Measurements from ENCODE around the gene ARHGDIA. TPM values are rescaled to one million over a fixed set of nuclear protein-coding genes. Genes with fewer than 3 reads are reported as not detected.
A peak's percentile ranks its signal among the peaks of the same experiment; 100 is the strongest.

ARHGDIA gene
- total and polyA plus RNA-seq, 8 donors, result 99.5 to 225 (median 160) TPM

GRCh38 chr17:81901167-81902022, 30.3 kb upstream of the ARHGDIA start:
- no peaks in the 10 kb centered on the region for H3K27me3 ChIP-seq
- no peak for TF ChIP-seq CTCF (IDR thresholded peaks at IDR 0.05)
- peaks cover 0 to 6% (median 3%) of the 10 kb centered on the region in 3 donors for H3K4me1 ChIP-seq
- intact Hi-C loops (cut with DNase I), result no loop called here
- H3K4me3 ChIP-seq, result peak overlapping the region in 1 of 4 donors; percentile 37
- peaks cover 0 to 12% (median 6%) of the 10 kb centered on the region in 3 donors for H3K36me3 ChIP-seq
- FAIRE-seq (no peak), DNase-seq (peak in 2 of 6 donors; percentile 28 to 64), ATAC-seq (peak in 3 of 4 donors; percentile 5 to 16 (median 6))
- H3K27ac ChIP-seq, result no peak overlapping the region
- H3K9me3 ChIP-seq, result no peaks in the 10 kb centered on the region
- 54 to 57% methylated on average over 16 to 21 of the region's 21 CpGs for WGBS, 2 donors

GRCh38 chr17:81900181-81900820, 29.2 kb upstream of the ARHGDIA start:
- Histone ChIP-seq H3K4me3 (no peak overlapping the region), H3K9me3 (no peaks in the 10 kb centered on the region), H3K27ac (no peak overlapping the region), H3K4me1 (peaks cover 0 to 6% (median 3%) of the 10 kb centered on the region in 3 donors), H3K36me3 (peaks cover 0 to 12% (median 6%) of the 10 kb centered on the region in 3 donors), H3K27me3 (no peaks in the 10 kb centered on the region)
- FAIRE-seq (no peak), ATAC-seq (no peak), DNase-seq (peak in 1 of 6 donors; percentile 55)
- intact Hi-C loops (cut with DNase I), result no loop called here
- 78 to 80% methylated on average over 18 of the region's 18 CpGs for WGBS, 2 donors
- TF ChIP-seq CTCF (IDR thresholded peaks at IDR 0.05), result no peak

GRCh38 chr17:81899514-81900166, 28.5 kb upstream of the ARHGDIA start:
- FAIRE-seq (no peak), ATAC-seq (no peak), DNase-seq (peak in 2 of 6 donors; percentile 37 to 68)
- Histone ChIP-seq H3K4me1 (peaks cover 0 to 6% (median 3%) of the 10 kb centered on the region in 3 donors), H3K4me3 (no peak overlapping the region), H3K9me3 (no peaks in the 10 kb centered on the region), H3K36me3 (peaks cover 0 to 12% (median 6%) of the 10 kb centered on the region in 3 donors), H3K27me3 (no peaks in the 10 kb centered on the region), H3K27ac (no peak overlapping the region)
- 93 to 95% methylated on average over 22 of the region's 22 CpGs for WGBS, 2 donors
- intact Hi-C loops (cut with DNase I), result no loop called here
- no peak for TF ChIP-seq CTCF (IDR thresholded peaks at IDR 0.05)

- FAIRE-seq, result no peak
- ATAC-seq, result no peak
- H3K27ac ChIP-seq, result no peak overlapping the region
- H3K36me3 ChIP-seq, result peaks cover 0 to 12% (median 6%) of the 10 kb centered on the region in 3 donors
- no peak for TF ChIP-seq CTCF (IDR thresholded peaks at IDR 0.05)
- intact Hi-C loops (cut with DNase I), result no loop called here
- WGBS, 2 donors, result 90 to 92% methylated on average over 9 of the region's 9 CpGs
- no peak for DNase-seq
- H3K4me1 ChIP-seq, result peaks cover 0 to 6% (median 3%) of the 10 kb centered on the region in 3 donors
- no peaks in the 10 kb centered on the region for H3K9me3 ChIP-seq
- no peaks in the 10 kb centered on the region for H3K27me3 ChIP-seq
- no peak overlapping the region for H3K4me3 ChIP-seq
Measured at GRCh38 chr17:81898885-81899284, 27.7 kb upstream of the ARHGDIA start.
